GM21576 (cell line): ENCODE results near the gene SLC28A1.
"Not testable (repeated sequence)": the region's sequence is repeated elsewhere in the genome, so short reads cannot be mapped to it uniquely, and the experiment has no call there.

Experiments used
- ATAC-seq: cut with Tn5 transposase; IDR thresholded peaks from one replicate; pipeline ENCODE4 v1.9.1; 2021; ENCODE audit warnings: mild to moderate bottlenecking, moderate library complexity; ENCODE audit not compliant: unreplicated experiment

SLC28A1 gene

DNA sequence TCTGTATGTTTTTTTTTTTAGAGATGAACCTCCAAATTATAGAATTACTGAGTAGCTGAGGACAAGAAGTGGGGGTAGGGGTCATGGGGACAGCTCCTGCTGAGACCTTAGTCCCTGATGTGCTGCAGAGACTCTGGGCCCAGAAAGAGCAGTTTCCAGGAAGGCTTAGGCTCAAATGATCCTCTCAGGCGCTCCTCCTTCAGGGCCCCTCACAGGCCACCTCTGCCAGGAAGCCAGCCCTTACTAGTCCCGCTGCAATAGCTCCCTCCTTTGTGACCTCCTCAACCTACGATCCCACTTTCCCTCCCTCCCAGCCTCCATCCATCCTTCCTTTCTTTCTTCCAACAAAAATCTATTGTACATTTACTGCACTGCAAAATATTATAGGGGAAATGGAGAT lies 24.6 kb downstream of the SLC28A1 start:
- ATAC-seq, result no peak

DNA sequence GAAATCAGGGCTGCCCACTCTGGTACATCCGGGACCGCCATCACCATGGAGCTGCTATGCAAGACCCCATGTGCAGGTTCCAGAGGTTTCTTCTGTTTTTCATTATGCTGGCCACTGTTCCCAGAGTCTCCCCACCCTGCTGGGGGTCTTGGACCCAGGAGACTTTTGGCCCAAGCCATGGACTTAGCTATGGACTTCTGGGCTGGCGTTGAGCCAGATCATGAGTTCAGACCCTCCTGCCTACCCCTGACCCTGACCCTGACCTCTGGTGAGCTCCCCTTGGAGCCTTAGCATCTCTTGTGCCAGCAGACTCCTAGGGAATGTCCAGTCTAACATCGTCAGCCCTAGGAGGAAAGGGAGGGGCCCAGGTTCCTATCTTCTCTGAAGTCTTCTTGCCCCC lies 25.3 kb downstream of the SLC28A1 start:
- ATAC-seq, result no peak

DNA sequence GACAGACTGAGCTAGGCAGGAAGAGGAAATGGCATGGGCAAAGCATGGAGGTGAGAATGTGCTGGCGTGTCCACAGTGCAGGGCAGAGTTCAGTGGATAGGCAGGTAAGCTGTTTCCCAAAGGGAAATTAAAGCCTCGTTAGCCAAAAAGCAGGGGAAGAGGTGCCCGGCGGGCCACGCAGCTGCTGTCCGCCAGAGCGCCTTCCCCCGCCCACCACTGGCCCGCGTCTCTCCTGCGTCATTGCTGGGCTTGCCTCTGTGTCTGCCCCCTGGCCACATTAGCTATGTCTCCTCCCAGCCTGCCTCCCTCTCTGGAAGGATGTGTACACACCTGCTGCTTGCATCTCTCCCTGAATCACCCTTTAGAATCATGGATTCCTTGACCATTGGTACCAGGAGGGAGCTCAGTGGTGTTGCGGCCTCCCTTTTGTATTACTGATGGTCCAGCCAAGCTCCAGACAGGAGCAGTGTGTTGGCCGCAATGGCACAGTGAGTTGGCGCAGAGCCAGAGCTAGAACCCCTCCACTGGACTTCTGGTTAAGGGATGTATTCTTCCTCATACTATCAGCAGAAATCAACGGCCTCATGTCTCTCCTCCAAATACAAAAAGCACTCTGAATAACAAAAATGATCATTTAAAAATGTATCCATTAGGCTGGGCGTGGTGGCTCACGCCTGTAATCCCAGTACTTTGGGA lies 26.6 kb downstream of the SLC28A1 start:
- ATAC-seq, result no peak

DNA sequence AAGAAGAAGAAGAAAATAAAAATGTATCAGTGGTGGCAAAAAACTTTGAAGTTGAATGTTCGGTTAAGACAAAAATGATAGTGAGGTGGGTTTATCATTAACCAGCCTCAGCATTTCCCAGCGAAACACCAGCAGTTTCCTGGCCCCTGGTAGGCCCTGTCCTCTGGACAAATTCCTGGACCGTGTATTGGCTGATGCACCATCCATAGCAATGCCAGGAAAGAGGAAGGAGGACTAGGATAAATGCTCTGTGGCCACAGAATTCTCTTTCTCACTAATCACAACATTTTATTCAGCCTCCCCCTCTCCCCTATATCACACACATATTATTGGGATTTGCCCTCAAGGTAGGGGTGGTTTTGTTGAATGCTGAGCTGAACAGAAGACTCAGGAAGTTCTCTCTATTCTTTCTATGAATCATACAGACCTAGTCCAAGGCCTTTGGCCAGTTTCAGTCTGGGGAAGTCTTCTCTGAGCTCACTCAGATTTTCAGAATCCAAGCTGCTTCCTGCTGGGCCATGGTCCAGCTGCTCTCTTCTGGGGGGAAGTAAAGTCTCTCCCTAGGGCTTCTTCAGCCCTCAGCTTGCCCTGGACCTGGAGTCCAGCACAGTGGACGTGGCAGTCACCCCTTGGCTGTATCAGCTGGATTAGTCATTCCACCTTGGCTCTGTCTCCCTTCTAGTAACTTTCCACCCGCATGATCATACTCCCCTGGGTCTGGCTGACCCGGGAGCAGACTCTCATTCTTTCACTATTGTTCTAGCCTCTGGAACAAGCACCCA lies 27.6 kb downstream of the SLC28A1 start:
- no peak for ATAC-seq

DNA sequence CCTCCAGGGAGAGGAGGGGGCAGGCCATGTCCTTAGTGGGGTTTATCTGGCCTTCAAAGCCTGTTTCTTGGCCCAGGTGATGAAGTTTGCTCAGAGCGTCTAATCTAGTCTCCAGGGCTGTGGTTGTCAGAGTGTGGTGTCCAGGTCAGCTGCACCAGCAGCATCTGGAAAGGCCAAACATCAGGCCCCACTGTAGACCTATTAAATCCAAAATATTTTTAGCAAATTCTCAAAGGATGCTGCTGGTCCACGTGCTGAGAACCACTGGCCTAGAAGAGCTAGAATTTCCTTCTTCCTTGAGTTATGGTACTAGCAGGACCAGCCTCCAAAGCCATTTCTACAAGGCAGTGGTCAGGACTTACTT lies 28.9 kb downstream of the SLC28A1 start:
- ATAC-seq, result no peak

DNA sequence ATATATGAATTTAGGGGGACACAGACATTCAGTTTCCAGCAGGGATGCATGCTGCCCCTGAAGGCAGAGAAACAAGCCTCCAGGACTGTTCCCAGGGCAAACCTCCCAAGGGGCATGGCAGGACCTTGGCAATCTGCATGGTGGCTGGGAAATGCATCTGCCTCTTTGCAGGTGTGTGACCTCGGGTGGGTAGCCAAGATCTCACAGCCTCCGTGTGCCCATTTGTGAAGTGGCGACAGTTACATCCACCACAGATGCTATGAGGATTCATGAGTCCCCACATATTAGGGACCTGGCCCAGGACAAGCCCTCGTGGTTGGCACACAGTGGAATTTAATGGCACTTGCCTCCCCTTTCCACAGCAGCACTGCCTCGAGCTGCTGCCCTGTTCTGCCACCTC lies 29.9 kb downstream of the SLC28A1 start:
- ATAC-seq, result no peak

DNA sequence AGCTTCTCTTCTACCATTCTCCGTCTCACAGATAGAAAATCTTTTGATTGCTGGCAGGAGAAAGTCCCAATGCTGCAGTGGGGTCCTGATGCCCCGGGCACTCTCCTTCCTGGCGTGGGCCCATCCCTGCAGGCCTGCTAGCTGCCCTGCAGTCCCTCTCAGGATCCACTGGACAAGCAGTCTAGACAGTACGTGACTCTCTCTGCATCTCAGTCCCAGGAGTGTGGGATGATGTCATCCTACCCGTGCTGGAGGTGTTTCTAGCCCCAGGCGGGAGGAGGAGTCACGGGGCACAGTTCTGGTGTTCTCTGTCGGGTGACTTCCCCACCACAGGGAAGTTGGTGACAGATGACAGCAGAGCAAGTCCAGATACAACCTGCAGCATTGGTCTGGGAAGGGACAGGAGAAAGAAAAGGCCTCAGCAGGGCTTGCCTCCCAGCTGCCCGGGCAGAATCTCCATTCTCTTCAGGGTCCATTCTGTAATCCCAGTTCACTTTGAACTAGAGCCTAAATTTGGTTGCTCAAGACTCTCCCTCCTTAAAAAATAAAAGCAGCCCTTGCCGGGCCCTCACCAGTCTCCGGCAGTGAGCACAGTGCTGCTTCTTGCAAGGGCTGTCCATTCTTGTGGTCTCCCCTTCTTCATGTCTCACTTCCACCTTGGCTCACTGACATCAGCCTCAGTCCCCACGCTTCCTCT lies 30.6 kb downstream of the SLC28A1 start:
- ATAC-seq, result peak; percentile 97

DNA sequence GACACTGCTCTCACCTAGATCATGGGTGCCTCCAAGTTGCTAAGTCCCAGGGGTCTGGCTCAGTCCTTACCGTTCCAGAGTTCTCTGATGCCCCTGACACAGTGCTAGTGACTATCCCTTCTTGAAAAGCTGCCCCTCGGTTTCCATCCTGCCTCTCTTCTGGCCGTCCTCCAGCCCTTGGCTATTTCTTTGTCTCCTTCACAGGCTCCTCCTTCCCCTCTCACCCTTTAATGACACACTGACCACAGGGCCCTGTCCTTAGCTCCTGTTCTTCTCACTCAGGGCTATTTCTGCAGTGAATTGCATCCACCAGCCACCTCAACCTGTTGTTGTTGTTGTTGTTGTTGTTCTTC lies 31.1 kb downstream of the SLC28A1 start:
- no peak for ATAC-seq

DNA sequence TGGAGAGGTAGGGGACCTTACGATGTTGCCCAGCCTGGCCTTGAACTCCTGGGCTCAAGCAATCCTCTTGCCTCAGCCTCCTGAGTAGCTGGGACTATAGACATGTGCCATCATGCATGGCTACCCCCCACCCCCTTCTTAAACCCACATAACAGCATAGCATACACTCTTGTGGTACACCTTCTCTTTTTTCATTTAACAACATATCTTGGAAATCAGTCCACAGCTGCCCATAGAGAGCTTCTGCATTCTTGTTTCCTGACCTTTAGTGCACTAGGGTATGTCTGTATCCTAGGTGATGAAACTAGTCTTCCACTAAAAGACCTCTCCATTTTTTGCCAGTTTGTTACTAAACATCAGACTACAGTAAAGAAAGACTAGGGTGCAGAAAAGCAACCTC lies 33.0 kb downstream of the SLC28A1 start:
- ATAC-seq, result no peak

DNA sequence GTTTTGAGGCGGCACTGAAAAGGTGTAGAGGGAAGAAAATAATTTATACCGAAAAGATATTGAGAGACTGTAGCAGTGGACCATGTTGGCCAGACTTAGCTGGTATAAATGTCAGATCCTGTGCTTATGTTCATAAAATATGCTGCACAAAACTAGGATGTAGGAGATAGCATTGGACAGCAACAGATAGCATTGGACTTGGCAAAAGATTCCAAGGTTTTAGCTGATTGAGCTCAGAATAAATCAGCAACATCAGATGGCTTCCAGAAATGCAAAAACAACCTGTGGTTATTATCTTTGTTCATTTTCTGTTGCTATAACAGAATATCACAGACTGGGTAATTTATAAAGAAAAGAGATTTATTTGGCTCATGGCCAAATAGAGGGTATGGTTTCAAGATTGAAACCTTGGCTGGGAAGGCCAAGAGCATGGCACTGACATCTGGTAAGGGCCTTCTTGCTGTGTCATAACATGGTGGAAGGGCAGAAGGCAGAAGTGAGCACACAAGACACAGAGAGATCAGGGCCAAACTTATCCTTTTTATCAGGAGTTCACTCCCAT lies 34.7 kb downstream of the SLC28A1 start:
- ATAC-seq, result no peak

DNA sequence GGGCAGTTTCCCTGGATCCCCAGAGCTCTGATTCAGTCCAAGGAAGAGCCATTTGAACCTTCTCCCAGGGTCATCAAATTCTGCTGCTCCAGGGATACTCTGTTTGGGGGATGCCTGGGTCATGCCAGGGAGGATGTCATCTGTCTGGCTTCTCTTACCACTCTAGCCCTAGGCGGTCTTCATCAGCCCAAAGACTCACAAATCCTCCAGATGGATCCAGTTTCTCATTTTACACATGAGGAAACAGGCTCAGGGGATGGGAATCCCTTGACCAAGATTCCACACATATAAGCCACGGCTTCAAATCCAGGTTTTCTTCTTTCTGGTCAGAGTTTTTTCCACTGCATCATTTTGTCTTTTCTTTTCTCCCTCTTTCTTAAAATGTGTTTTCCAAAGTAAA lies 36.7 kb downstream of the SLC28A1 start:
- no peak for ATAC-seq

DNA sequence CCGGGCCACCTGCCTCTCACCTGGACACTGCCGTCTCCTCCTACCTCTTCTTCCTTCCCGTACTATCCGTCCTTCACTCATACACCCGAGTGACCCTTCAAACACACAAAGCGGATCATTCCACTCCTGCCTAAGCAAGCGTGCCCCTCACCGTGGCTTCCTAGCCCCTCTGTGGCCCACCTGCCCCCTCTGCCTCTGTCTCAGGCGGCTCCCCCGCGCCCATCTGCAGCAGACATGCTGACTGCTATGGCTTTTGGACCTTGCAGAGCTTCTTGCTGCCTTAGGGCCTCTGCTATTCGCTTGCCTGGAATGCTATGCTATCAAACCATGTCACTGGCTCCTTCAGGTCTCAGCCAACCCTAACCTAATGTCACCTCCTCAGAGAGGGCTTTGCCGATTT lies 38.1 kb downstream of the SLC28A1 start:
- no peak for ATAC-seq

DNA sequence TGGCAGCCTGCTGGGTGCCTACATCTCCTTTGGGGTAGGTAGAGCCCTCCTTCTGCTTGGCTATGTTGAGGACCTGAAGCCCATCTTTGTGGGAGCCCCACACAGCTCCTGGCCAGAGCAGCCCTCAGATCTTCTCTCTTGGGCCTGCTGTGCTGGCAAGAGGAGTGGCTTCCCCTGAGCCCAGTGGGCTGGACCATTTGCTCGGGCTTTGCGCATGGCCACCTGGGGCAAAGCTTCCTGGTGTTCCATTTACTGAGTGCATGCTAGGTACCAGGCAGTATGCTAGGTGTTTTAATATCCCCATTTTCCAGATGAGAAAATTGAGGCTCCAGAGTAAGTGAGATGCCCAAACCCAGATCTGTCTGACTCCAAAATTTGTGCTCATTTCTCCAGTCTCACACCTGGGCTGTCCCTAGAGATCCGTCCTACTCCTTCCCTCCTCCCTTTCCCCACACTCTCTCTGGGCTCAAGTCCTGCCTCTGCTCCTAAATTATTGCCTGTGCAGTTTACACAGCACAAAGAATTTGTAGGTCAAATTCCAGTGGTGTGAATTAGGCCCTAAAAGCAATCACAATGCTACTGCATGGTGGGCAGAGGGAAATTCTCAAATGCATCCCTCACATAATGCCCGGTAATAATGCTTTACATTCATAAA lies 39.7 kb downstream of the SLC28A1 start:
- ATAC-seq, result no peak

DNA sequence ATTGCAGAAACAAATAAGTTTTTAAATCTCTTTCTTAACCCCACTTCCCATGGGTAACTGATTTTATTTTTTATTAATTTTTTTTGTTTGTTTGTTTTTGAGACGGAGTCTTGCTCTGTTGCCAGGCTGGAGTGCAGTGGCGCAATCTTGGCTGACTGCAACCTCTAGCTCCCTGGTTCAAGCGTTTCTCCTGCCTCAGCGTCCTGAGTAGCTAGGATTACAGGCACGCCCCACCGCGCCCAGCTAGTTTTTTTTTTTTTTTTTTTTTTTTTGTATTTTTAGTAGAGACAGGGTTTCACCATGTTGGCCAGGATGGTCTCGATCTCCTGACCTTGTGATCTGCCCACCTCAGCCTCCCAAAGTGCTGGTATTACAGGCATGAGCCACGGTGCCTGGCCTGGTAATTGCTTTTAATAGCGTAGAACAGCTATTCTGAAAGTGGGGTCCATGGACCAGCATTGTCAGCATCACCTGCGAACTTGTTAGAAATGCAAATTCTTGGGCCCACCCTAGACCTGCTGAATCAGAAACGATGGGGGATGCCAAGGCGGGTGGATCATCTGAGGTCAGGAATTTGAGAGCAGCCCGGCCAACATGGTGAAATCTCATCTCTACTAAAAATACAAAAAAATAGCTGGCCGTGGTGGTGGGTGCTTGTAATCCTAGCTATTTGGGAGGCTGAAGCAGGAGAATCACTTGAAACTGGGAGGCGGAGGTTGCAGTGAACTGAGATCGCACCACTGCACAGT lies 40.5 kb downstream of the SLC28A1 start:
- ATAC-seq, result not testable (repeated sequence)

DNA sequence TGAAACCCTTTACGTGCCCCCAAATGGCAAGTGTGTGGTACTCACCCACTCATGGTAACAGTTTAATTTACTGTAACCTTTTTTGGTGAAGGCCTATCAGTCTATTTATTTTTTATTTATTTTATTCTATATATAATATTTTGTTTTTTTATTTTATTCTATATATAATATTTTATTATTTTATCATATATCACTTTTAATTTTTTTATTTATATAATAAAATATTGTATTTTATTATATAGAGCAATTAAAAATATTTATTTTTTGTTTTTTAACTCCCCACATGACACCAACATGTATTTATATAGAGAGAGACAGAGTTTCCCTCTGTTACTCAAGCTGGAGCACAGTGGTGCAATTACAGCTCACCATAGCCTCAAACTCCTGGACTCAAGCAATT lies 41.4 kb downstream of the SLC28A1 start:
- ATAC-seq, result no peak

DNA sequence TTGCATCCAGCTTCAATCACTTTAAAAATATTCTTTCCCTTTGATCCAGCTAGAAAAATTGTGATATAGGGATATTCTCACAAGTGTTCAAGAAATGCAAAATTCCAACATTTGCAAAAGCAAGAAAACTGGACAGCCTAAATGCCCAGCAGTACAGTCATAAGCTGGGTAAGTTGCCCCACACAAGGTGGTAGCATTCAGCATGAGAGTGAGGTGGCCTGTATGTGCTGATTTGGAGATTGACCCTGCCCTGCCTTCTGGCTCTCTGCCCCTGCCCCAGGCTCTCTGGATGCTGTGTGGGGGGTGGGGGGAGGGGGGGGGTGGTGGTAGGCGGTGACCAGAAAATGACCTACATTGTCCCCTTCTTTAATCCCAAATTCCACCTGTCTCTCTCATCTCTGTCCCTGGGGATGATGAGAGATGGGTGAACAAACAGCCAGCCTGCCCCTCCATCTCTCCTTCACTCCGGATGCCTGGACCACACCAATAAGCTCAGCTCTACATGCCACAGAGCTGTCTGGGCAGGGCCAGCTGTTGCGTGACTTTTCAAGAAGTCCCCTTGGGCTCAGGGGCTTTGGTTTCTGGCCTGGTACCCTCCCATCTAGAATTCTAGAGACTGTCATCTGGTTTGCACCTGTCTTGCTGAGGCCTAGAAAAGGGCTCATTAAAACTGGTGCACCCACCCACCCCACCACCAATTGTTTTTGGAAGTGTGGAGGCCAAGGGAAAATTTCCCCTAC lies 42.2 kb downstream of the SLC28A1 start:
- ATAC-seq, result no peak

DNA sequence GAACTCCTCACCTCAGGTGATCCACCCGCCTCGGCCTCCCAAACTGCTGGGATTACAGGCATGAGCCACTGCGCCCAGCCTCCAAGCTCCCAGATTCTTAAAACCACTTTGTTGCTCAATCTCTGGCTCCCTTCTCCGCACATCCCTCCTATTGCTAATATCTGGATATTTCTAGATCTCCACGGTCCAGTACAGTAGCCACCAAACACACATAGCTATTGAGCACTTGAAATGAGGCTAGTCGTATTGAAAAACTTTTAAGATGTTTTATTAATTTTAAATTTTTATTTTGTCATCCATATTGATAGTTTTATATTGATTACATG lies 44.3 kb downstream of the SLC28A1 start:
- ATAC-seq, result no peak

DNA sequence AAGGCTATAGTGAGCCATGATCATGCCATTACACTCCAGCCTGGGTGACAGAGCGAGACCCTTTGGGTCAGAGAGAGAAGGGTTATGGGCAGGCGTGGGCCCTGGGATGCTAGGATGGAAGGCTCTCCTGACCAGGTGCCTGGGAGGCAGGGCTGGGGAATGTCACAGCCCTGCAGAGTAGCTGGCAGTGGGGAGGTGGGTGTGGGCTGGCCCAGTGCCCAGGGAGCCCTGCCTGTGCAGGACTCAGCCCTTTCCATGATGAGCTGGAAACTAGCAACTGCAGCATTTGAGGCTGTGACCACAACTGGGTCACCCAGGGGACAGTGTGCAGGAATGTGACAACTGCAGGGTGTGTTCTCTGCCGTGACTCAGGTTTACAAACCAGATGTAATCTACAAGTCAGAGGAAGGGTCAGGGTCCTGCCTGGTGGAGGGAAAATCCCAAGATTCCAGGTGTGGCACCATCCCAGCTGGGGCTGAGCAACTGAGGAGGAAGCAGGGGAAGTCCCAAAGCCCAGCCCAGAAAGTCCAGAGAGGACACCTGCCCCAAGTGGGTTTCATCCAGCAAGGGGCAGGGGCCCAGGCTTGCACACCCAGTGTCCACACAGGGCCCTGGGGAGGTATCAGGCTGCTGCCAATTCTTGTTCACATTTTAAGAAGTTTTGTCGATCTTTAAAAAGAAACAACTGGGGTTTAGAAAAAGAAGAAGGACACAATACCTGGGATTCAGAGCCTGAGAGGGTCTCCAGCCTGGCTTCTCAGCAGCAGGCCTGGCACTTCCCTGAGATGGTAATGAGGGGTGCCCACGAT lies 45.5 kb downstream of the SLC28A1 start:
- no peak for ATAC-seq
